Tracheal epithelial cell (primary cell): Measurements from ENCODE around the gene HBA1. TPM values are rescaled to one million over a fixed set of nuclear protein-coding genes. Genes with fewer than 3 reads are reported as not detected.

Experiments
- total RNA-seq: library from RNA; depleted of rRNA; stranded (reverse); fragments of >200 nt; gene quantifications from 2 replicates; pipeline ENCODE4 v1.2.1, GENCODE V29; 2014

HBA1 gene
- not detected in 2 replicates for total RNA-seq

DNA sequence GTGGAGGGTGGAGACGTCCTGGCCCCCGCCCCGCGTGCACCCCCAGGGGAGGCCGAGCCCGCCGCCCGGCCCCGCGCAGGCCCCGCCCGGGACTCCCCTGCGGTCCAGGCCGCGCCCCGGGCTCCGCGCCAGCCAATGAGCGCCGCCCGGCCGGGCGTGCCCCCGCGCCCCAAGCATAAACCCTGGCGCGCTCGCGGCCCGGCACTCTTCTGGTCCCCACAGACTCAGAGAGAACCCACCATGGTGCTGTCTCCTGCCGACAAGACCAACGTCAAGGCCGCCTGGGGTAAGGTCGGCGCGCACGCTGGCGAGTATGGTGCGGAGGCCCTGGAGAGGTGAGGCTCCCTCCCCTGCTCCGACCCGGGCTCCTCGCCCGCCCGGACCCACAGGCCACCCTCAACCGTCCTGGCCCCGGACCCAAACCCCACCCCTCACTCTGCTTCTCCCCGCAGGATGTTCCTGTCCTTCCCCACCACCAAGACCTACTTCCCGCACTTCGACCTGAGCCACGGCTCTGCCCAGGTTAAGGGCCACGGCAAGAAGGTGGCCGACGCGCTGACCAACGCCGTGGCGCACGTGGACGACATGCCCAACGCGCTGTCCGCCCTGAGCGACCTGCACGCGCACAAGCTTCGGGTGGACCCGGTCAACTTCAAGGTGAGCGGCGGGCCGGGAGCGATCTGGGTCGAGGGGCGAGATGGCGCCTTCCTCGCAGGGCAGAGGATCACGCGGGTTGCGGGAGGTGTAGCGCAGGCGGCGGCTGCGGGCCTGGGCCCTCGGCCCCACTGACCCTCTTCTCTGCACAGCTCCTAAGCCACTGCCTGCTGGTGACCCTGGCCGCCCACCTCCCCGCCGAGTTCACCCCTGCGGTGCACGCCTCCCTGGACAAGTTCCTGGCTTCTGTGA lies at the start of gene HBA1:
Gene HBA1, plus strand, starts transcription at position 204 of the 906 bp plus-strand sequence. Its CDS starts 37 bp downstream, at position 241.

DNA sequence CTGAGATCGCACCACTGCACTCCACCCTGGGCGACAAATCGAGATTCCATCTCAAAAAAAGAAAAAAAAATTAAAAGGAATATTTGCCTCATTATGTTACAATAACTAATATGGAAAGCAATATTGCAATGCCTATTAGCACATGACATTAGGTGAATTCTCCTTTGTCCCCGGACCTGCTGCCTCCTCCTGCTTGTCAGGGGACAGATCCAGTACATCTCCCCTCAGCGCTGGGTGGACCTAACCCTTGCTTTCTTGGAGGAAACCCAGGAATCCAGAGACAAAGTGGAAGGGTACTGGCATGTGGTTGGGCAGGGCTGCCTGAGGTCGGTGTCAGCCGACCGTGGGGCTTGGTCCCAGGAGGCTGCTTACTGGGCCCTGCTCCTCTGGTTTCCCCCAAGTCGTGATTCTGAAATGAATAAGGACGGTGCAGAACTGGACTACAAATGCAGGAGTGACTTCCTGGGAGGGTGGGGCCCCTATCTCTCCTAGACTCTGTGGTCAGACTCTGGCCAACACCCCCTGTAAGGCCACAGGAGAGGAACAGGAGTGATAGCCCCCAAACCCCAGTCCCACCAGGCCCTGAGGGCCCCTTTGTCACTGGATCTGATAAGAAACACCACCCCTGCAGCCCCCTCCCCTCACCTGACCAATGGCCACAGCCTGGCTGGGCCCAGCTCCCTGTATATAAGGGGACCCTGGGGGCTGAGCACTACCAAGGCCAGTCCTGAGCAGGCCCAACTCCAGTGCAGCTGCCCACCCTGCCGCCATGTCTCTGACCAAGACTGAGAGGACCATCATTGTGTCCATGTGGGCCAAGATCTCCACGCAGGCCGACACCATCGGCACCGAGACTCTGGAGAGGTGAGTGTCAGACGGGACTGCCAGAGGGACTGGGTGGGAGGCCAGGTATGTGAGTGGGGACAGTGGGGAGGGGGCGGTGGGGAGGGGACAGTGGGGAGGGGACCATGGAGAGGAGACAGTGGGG lies 24.0 kb upstream of the HBA1 start, which contains the start of gene HBZ:
Gene HBZ, plus strand, starts transcription at position 504 of the 988 bp plus-strand sequence. Its CDS starts 266 bp downstream, at position 770.

DNA sequence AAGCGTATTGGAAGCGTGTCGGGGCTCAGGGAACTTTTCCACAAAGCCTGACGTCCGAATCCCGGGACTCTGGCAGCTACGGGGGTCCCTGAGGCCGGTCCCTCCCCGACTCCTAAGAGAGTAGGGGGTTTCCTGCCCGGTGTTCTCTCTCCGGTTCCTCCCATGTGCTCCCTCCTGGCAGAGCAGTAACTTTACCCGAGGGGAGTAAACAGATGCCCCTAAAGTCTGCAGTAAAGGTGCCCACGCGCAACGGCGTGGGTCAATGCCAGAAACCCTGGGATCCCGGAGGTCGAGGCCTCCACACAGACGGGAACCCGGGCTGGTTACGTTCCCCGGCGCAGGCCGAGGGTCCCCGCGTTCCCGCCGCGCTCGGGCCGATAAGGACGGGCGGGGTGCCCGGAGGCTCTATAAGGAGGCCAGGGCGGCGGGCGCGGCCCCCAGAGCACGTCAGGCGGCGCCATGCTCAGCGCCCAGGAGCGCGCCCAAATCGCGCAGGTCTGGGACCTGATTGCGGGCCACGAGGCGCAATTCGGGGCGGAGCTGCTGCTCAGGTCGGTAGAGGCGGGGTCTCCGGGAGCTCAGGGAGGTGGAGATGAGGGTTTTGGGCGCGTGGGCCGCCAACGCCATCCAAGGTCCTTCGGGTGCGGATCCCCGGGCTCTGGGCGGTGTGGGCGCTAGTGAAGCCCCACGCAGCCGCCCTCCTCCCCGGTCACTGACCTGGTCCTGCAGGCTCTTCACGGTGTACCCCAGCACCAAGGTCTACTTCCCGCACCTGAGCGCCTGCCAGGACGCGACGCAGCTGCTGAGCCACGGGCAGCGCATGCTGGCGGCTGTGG lies 10.7 kb upstream of the HBA1 start, which contains the start of gene HBM:
Gene HBM, plus strand, starts transcription at position 440 of the 836 bp plus-strand sequence. Its CDS starts 20 bp downstream, at position 460.

DNA sequence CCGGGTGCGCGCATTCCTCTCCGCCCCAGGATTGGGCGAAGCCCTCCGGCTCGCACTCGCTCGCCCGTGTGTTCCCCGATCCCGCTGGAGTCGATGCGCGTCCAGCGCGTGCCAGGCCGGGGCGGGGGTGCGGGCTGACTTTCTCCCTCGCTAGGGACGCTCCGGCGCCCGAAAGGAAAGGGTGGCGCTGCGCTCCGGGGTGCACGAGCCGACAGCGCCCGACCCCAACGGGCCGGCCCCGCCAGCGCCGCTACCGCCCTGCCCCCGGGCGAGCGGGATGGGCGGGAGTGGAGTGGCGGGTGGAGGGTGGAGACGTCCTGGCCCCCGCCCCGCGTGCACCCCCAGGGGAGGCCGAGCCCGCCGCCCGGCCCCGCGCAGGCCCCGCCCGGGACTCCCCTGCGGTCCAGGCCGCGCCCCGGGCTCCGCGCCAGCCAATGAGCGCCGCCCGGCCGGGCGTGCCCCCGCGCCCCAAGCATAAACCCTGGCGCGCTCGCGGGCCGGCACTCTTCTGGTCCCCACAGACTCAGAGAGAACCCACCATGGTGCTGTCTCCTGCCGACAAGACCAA lies 4.0 kb upstream of the HBA1 start, which contains the start of gene HBA2:
Gene HBA2, plus strand, starts transcription at position 503 of the 568 bp plus-strand sequence. Its CDS starts 37 bp downstream, at position 540.

DNA sequence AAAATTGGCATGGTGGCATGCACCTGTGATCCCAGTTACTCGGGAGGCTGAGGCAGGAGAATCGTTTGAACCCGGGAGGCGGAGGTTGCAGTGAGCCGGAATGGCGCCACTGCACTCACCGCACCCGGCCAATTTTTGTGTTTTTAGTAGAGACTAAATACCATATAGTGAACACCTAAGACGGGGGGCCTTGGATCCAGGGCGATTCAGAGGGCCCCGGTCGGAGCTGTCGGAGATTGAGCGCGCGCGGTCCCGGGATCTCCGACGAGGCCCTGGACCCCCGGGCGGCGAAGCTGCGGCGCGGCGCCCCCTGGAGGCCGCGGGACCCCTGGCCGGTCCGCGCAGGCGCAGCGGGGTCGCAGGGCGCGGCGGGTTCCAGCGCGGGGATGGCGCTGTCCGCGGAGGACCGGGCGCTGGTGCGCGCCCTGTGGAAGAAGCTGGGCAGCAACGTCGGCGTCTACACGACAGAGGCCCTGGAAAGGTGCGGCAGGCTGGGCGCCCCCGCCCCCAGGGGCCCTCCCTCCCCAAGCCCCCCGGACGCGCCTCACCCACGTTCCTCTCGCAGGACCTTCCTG lies 3.7 kb downstream of the HBA1 start, which contains the start of gene HBQ1:
Gene HBQ1, plus strand, starts transcription at position 359 of the 575 bp plus-strand sequence. Its CDS starts 28 bp downstream, at position 387.

Other genes starting within 250 kb of the HBA1 start
- gene POLR3K, start 123.1 kb upstream of the HBA1 start, total RNA-seq, result 3.0 and 3.6 TPM in 2 replicates
- 10.9 and 12.0 TPM in 2 replicates for gene SNRNP25, start 122.9 kb upstream of the HBA1 start, total RNA-seq
- 12.4 and 24.8 TPM in 2 replicates for gene RHBDF1, start 104.0 kb upstream of the HBA1 start, total RNA-seq
- gene MPG, start 98.5 kb upstream of the HBA1 start, total RNA-seq, result 188 and 200 TPM in 2 replicates
- 5.8 and 7.7 TPM in 2 replicates for gene NPRL3, start 38.0 kb upstream of the HBA1 start, total RNA-seq
- gene HBZ, start 24.0 kb upstream of the HBA1 start, total RNA-seq, result not detected in 2 replicates
- gene HBM, start 10.7 kb upstream of the HBA1 start, total RNA-seq, result not detected in 2 replicates
- gene HBA2, start 3.8 kb upstream of the HBA1 start, total RNA-seq, result not detected in 2 replicates
- 0.48 TPM in 1 of 2 replicates, not detected in the other for gene HBQ1, start 3.8 kb downstream of the HBA1 start, total RNA-seq
- 25.4 and 28.4 TPM in 2 replicates for gene LUC7L, start 52.8 kb downstream of the HBA1 start, total RNA-seq
- gene FAM234A, start 58.1 kb downstream of the HBA1 start, total RNA-seq, result 42.7 and 56.9 TPM in 2 replicates
- not detected in 2 replicates for gene RGS11, start 99.3 kb downstream of the HBA1 start, total RNA-seq
- gene ARHGDIG, start 103.9 kb downstream of the HBA1 start, total RNA-seq, result 0.24 TPM in 1 of 2 replicates, not detected in the other
- gene PDIA2, start 106.5 kb downstream of the HBA1 start, total RNA-seq, result 0.24 TPM in 1 of 2 replicates, not detected in the other
- 55.6 and 67.0 TPM in 2 replicates for gene AXIN1, start 176.0 kb downstream of the HBA1 start, total RNA-seq
- gene MRPL28, start 193.9 kb downstream of the HBA1 start, total RNA-seq, result 96.9 and 101 TPM in 2 replicates
- 53.5 and 73.5 TPM in 2 replicates for gene PGAP6, start 205.3 kb downstream of the HBA1 start, total RNA-seq
- 50.5 and 74.5 TPM in 2 replicates for gene NME4, start 220.5 kb downstream of the HBA1 start, total RNA-seq
- 5.3 and 11.1 TPM in 2 replicates for gene DECR2, start 225.2 kb downstream of the HBA1 start, total RNA-seq
- 9.2 and 15.2 TPM in 2 replicates for gene RAB11FIP3, start 249.0 kb downstream of the HBA1 start, total RNA-seq